Epidermal melanocyte (primary cell): ENCODE data around the gene DLG5.

Experiments used
- DNase-seq: peaks from one replicate; pipeline ENCODE4 v3.0.0; 2011; ENCODE audit warnings: low spot score; ENCODE audit not compliant: insufficient read length

DLG5 gene

GRCh38 chr10:77926566-77927401, at the start of gene DLG5:
Gene DLG5, minus strand, starts transcription at chr10:77926755. Its CDS starts 235 bp downstream, at chr10:77926520.
- no peak for DNase-seq

GRCh38 chr10:77975086-77975666, 48.6 kb upstream of the DLG5 start:
- DNase-seq: no peak

GRCh38 chr10:77974396-77975074, 48.0 kb upstream of the DLG5 start:
- DNase-seq: no peak

- no peak for DNase-seq
Observed at GRCh38 chr10:77973276-77973675, 46.7 kb upstream of the DLG5 start.

- no peak for DNase-seq
Observed at GRCh38 chr10:77972148-77972547, 45.6 kb upstream of the DLG5 start.

GRCh38 chr10:77971804-77972144, 45.2 kb upstream of the DLG5 start:
- DNase-seq: no peak

GRCh38 chr10:77970869-77971803, 44.6 kb upstream of the DLG5 start:
- peak; percentile 82 for DNase-seq

GRCh38 chr10:77969114-77969513, 42.6 kb upstream of the DLG5 start:
- no peak for DNase-seq

GRCh38 chr10:77967611-77968022, 41.1 kb upstream of the DLG5 start:
- no peak for DNase-seq

- no peak for DNase-seq
Observed at GRCh38 chr10:77965294-77965693, 38.7 kb upstream of the DLG5 start.

- DNase-seq: no peak
Observed at GRCh38 chr10:77964811-77965210, 38.3 kb upstream of the DLG5 start.

- DNase-seq: no peak
Observed at GRCh38 chr10:77963901-77964300, 37.3 kb upstream of the DLG5 start.

- DNase-seq: no peak
Observed at GRCh38 chr10:77962350-77963146, 36.0 kb upstream of the DLG5 start.

- no peak for DNase-seq
Observed at GRCh38 chr10:77961668-77962067, 35.1 kb upstream of the DLG5 start.

GRCh38 chr10:77960829-77961329, 34.3 kb upstream of the DLG5 start:
- no peak for DNase-seq

- DNase-seq: no peak
Observed at GRCh38 chr10:77959887-77960455, 33.4 kb upstream of the DLG5 start.

- DNase-seq: no peak
Observed at GRCh38 chr10:77959384-77959783, 32.8 kb upstream of the DLG5 start.

GRCh38 chr10:77955136-77955535, 28.6 kb upstream of the DLG5 start:
- no peak for DNase-seq

GRCh38 chr10:77949167-77949566, 22.6 kb upstream of the DLG5 start:
- no peak for DNase-seq

- DNase-seq: no peak
Observed at GRCh38 chr10:77946084-77946483, 19.5 kb upstream of the DLG5 start.
